Breast epithelium (tissue), 3 donors: ENCODE measurements around the gene C9orf40.

Source experiments
- CTCF ChIP-seq, 3 donors: fragments of 450-650 bp; IDR thresholded peaks; one replicate each; pipeline ENCODE4 v1.5.1; 2016 to 2017; ENCODE audit warnings: antibody characterized with exemption in 3 of 3, mild to moderate bottlenecking in 3 of 3, moderate library complexity in 3 of 3
- POLR2AphosphoS5 ChIP-seq, 3 donors: sonication (generic); formaldehyde crosslinking; IDR thresholded peaks; one replicate each; pipeline ENCODE4 v1.6.1; 2017; ENCODE audit warnings: antibody characterized with exemption in 3 of 3

GRCh38 chr9:74910036-74910435, 42.7 kb downstream of the C9orf40 start:
- TF ChIP-seq CTCF (IDR thresholded peaks at IDR 0.05) (no peak), POLR2AphosphoS5 (IDR thresholded peaks at IDR 0.05) (no peak)
